GM11168 (cell line): ENCODE results near the gene SQOR.

ENCODE experiments used
- in situ Hi-C: fragments of 300-500 bp; cut with MboI; formaldehyde crosslinking; loops from one replicate; pipeline ENCODE4 v1.12.0; 2022; ENCODE audit warnings: low sequenced_read_pairs; ENCODE audit not compliant: unreplicated experiment

SQOR gene

DNA sequence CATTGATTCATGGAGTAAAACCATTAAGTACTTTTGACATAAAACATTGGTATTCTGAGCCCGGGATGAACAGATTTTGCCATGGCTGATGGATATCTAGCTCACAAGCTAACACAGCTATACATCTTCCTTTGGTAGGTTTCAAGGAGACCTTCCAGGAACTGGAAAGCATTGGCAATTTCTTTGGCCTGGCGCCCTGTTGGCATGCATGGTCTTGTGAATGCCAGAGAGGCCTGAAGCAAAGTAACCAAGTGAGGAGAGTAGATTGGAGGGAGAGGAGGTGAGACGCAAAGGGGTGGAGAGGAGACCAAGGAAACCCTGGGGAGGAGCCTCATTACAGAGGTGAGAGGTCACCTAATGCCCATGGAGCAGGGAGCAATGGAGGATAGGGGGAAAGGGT, 67.2 kb downstream of the SQOR start:
- in situ Hi-C loops: no loop called here

GRCh38 chr15:45703670-45704328, 69.0 kb downstream of the SQOR start:
- in situ Hi-C loops: no loop called here

DNA sequence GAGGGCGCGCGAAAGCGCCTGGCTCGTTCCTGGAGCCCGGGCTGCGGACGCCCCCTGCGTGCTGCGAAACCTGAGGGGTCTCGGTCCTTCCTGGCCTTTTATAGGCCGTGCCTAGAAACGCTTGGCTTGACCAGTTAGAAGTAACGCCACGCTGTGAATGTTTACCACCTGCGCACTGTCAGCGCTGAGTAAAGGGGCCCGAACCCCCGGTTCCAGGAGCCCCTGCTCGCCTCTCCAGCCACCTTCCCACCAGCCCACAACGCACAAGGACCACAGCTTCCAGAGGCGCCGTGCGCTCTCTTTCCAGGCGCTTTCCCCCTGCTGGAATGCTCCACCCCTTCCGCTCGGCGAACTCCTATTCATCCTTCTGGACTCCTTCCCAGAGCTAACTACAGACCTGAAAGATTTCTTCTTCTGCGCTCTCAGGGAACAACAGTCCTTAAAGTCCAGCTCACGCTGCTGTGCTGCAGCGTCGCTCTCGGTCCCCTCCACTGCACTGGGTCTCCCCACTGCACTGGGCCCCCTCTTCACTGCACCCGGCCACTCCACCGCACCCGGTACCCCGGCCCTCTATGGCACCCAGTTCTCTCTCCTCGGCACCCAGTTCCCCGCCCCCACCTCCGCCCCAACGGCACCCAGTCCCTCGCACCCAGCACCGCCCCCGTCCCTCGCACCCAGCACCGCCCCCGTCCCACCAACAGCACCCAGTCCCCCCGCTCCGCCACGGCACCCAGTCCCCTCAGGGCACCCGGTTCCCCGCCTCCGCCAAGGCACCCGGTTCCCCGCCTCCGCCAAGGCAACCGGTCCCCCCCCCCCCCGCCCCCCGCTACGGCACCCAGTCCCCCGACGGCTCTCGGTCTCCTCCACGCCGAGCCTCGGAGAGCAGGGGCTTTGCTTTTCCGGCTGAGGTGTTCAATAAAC, 69.8 kb downstream of the SQOR start:
- in situ Hi-C loops: no loop called here

GRCh38 chr15:45705510-45706473, 71.0 kb downstream of the SQOR start:
- in situ Hi-C loops: no loop called here

DNA sequence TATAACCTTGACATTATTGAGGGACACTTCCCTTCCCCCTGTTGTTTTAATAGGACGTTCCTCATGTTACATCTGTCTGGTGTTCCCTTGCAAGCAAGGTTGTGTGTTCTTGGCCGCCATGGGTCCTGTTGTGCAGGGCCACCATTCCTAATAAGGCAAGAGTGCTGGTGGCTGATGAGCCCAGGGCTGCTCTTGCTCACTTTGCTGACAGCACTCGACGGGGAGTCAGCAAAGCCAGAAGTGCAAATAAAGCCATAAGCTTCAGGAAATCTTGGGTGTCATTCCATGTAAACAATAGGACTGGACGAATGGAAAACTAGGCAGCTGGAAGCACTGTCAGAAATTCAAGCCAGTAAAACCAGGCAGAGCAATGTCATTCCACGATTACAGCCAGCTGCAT, 75.8 kb downstream of the SQOR start:
- in situ Hi-C loops: no loop called here

DNA sequence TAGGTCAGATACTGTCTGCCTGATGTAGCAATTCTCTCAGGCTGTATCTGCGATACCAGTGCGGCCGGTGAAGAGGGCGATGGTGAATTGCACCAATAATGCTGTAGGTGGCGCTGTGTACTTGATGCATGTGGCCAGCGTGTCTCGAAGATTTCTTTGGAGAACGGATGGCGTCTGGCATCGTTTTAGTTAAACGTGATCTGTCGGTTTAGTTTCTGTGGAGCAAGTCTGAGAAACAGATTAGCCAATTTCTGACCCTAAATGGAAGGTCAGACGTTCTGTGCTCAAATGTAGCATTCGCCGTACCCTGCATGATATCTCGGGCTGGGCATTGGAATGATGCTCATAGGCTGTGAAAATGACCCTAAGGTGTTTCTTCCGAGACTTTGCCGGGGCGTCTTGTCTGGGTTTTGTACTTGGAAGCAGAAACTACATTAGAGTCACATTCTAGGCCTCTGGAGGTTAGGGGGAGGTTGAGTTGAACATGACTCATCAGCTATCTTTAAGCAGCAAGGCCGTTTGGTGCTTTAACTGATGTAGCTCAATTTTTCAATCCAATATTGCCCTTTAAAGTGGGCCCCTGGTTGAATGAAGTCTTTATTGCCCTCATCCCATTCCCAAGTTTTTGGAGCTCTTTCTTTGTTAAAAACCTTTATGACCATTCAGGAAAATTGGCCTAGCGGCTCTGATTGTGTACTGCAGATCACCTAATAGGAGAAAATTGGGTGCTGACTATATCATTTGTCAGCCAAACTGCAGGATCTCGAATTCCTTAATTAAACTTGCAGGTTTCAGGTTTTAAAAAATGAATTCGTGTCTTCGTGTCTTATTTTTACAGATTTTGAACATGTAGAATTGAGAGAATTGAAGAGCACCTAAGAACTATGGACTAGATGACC, 80.0 kb downstream of the SQOR start:
- in situ Hi-C loops: no loop called here

DNA sequence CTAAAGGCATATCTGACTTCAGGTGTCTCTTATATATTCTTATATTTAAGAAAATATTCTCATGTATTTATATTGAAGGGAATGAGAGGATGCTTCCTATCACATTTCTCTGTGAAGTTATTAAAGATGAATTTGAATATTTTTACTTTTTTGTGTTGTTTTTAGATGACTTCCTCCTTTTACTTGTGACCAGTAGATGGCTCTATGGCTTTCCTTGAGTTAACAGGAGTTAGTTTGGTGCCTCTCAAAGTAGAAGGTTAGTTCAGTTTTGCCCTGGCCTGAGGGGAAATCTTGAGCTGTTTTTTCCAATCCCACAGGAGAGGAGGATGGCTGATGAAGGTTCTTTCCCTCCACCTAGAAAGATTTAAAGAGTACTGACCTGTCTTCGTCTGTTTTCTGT, 80.7 kb downstream of the SQOR start:
- in situ Hi-C loops: no loop called here

GRCh38 chr15:45719490-45719889, 84.7 kb downstream of the SQOR start:
- in situ Hi-C loops: no loop called here

DNA sequence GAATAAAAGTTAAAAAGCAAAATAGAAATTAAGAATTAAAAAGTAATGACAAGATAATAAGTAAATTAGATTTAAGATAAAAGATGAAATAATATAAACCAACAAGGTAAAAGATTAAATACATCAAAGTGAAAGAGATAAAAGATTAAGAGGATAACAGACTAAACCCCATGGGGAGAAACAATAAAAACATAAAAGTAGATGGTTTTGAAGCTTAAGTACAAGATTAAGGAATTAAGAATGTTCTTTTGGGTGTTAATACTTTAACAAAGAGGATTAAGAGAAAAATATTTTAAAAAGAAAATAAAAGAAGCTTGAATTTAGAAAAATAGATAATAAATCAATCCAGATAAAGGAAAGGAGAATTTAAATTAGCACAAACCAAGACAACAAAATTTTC, 85.4 kb downstream of the SQOR start:
- in situ Hi-C loops: no loop called here

GRCh38 chr15:45728641-45729040, 93.8 kb downstream of the SQOR start:
- in situ Hi-C loops: no loop called here

GRCh38 chr15:45729141-45729540, 94.3 kb downstream of the SQOR start:
- in situ Hi-C loops: no loop called here

GRCh38 chr15:45731343-45731742, 96.5 kb downstream of the SQOR start:
- in situ Hi-C loops: no loop called here

- in situ Hi-C loops: no loop called here
Observed at GRCh38 chr15:45732662-45733061, 97.8 kb downstream of the SQOR start.

- in situ Hi-C loops: no loop called here
Observed at GRCh38 chr15:45734260-45734711, 99.5 kb downstream of the SQOR start.
